LNCaP clone FGC (cell line): ENCODE measurements around the gene JUN.

Experiments
- DNase-seq: peaks from one replicate; pipeline ENCODE4 v3.0.0-alpha.2; 2011; ENCODE audit warnings: low read depth
- H3K4me3 ChIP-seq: 2 replicates; pipeline ENCODE4 v1.5.1; 2011; ENCODE audit warnings: mild to moderate bottlenecking, low read depth, low read length, control low read depth
- TF ChIP-seq, protein P1 (sequence below): IDR thresholded peaks from 2 replicates; pipeline ENCODE4 v1.5.1; 2012; ENCODE audit warnings: mild to moderate bottlenecking; ENCODE audit not compliant: control insufficient read depth, insufficient read depth; ENCODE audit errors: extremely low read depth

The JUN gene

DNA sequence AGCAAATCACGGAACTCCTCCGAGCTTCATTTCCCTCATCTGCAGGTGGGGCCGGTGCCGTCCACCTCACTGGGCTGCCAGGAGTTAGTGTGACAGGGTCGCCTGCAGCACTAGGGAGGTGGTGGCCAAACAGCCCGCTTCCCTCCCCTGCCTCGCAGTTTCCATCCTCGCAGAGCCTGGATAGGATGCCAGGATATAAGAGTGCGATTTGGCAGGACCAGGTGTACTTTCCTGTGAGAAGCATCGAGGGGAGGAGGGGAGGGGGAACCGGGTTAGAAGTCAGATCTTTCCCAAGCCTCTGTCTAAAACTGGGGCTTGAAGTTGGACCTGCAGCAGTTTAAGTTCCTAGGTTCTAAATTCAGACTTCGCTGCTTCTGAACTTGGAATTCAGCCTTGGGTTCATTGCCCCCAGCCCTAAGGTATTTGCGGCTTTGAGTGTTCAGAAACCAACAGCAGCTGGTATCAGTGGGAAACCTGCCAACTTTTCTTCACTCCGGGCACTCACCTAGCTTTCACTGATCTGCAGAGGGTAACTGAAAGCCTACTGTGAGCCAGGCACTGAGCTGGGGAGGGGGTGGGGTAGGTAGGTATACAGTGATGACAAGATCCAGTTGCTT is 1.7 kb upstream of the JUN start:
- TF ChIP-seq, protein P1, sequence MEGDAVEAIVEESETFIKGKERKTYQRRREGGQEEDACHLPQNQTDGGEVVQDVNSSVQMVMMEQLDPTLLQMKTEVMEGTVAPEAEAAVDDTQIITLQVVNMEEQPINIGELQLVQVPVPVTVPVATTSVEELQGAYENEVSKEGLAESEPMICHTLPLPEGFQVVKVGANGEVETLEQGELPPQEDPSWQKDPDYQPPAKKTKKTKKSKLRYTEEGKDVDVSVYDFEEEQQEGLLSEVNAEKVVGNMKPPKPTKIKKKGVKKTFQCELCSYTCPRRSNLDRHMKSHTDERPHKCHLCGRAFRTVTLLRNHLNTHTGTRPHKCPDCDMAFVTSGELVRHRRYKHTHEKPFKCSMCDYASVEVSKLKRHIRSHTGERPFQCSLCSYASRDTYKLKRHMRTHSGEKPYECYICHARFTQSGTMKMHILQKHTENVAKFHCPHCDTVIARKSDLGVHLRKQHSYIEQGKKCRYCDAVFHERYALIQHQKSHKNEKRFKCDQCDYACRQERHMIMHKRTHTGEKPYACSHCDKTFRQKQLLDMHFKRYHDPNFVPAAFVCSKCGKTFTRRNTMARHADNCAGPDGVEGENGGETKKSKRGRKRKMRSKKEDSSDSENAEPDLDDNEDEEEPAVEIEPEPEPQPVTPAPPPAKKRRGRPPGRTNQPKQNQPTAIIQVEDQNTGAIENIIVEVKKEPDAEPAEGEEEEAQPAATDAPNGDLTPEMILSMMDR, result no peak
- DNase-seq, result peak; percentile 81
- H3K4me3 ChIP-seq, result peak overlapping the region; percentile 92

DNA sequence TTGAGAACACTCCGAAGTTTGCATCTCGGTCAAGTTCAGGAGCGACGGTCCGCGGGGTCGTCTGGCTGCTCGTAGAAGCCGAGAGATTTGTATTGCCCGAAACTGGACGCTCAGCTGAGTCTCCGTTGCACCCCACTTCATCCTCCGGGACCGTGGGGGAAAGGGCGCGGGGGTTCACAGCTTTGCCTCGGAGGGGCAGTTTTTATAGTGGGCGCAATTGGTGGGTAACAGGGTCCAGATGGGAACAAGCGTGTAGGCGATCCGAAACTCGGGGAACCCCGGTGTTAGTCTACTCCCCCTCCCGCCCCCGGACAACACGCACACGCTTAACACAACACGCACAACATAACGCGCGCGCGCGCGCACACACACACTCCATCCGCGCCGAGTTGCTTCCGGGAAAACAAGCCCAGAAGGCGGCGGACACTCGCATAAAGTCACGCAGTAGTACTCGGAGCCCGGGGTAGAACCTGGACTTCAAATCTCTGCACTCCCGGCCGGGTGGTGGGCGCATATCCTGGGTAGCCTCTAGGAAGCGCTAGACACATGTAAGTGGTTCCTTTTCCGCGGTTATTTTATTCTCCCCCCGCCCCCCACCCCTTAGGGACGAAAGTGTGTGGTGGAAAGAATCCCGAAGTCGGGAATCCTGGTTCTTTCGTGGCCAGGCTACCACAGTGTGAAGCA is 1.1 kb upstream of the JUN start:
- peak overlapping the region; percentile 92 for H3K4me3 ChIP-seq
- TF ChIP-seq, protein P1, result peak; percentile 58
- DNase-seq, result peak; percentile 79

DNA sequence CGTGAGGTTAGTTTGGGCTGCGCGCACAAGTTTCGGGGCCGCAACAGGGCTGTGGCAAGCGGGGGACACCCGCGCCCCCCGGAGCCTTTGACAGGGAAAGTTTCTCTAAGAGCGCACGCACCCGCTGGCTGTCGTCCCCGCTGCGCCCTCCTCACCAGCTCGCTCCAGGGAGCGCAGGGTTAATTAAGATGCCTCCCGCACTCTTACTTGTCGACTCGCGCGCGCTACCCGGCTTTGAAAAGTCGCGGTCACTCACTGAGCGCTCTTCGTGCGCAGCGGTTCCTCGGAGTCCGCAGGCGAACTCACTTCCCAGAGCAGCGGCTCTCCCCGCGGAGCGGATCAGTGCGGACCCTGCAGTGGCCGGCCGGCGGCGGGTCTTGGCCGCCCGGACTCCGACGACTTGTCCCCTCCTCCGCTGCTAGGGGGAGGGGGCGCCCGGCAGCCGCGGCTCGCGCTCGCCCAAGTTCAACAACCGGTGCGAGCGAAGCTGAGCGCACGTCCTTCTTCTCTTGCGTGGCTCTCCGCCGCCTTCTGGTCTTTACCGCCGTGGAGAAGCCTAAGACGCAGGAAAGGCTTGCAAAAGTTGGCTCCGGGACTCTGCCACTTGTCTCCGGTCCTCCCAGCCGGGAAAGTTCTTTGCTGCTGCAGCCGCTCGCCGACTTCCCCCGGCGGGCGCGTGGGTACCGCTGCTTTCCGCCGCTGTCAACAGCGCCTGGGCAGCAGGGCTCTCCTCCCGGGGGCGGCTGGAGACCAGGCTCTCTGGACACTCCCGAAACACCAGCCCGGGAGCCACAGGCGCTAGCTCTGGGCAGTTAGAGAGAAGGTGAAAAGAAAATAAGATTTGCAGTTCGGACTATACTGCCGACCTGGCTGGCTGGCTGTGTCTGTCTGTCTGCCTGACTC is 506 bp downstream of the JUN start:
- no peak for DNase-seq
- H3K4me3 ChIP-seq, result peak overlapping the region; percentile 92
- TF ChIP-seq, protein P1, result no peak

DNA sequence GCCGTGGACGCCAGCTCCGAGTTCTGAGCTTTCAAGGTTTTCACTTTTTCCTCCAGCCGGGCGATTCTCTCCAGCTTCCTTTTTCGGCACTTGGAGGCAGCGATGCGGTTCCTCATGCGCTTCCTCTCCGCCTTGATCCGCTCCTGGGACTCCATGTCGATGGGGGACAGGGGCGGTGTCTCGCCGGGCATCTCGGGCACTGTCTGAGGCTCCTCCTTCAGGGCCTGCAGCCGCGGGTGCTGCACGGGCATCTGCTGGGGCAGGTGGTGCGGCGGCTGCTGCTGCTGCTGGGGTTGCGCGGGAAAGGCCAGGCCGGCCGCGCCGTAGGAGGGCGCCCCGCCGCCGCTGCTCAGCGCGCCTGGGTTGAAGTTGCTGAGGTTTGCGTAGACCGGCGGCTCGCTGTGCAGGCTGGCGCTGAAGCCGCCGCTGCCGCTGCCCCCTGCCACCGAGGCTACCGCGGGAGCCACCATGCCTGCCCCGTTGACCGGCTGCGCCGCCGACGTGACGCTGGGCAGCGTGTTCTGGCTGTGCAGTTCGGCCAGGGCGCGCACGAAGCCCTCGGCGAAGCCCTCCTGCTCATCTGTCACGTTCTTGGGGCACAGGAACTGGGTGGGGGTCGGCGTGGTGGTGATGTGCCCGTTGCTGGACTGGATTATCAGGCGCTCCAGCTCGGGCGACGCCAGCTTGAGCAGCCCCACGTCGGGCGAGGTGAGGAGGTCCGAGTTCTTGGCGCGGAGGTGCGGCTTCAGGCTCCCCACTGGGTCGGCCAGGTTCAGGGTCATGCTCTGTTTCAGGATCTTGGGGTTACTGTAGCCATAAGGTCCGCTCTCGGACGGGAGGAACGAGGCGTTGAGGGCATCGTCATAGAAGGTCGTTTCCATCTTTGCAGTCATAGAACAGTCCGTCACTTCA is 1.4 kb downstream of the JUN start:
- peak overlapping the region; percentile 92 for H3K4me3 ChIP-seq
- no peak for DNase-seq
- TF ChIP-seq, protein P1, result peak; percentile 62

DNA sequence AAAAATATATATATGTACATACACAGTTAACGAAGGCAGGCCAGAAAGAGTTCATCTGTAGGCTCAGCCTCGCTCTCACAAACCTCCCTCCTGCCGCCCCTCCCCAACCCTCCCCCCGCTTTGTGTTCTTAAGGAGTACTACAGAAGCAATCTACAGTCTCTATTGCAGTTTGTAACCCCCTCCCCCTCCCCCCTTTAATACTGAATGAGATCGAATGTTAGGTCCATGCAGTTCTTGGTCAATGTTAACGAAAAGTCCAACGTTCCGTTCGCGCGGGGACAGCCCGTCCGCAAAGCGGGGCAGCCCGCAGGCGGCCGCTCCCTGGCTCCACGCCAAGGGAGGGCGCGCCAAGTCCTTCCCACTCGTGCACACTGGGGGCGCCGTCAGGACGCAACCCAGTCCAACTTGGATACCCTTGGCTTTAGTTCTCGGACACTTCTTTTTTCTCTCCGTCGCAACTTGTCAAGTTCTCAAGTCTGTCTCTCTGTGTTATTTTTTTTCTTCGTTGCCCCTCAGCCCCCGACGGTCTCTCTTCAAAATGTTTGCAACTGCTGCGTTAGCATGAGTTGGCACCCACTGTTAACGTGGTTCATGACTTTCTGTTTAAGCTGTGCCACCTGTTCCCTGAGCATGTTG is 2.2 kb downstream of the JUN start:
- H3K4me3 ChIP-seq, result peak overlapping the region; percentile 92
- no peak for DNase-seq
- TF ChIP-seq, protein P1, result peak; percentile 26; the same call in 1 of the 2 replicates
